Activated T-cell treated with anti-CD3 and anti-CD28 coated beads, Interleukin-2, amount 50 U/mL, for 72 hours (primary cell): ENCODE measurements around the gene PNPLA3. TPM values are rescaled to one million over a fixed set of nuclear protein-coding genes. Genes with fewer than 3 reads are reported as not detected.

ENCODE experiments used
- ATAC-seq, 2 donors: fragments of 150-1000 bp; cut with Tn5 transposase; replicated peaks in 1 of 2; 2 replicates each; pipeline ENCODE4 v1.10.0; 2021; ENCODE audit warnings: moderate library complexity in 2 of 2, mild to moderate bottlenecking in 1 of 2
- DNase-seq, 2 donors: peaks; one replicate each; pipeline ENCODE4 v3.0.0; 2021 to 2022; ENCODE audit warnings: mixed read lengths in 1 of 2
- H3K27ac Mint-ChIP-seq: one replicate; pipeline ENCODE4 v1.8.0; 2022; ENCODE audit warnings: mild to moderate bottlenecking, moderate library complexity, mixed read lengths
- H3K27me3 Mint-ChIP-seq: one replicate; pipeline ENCODE4 v1.8.0; 2022; ENCODE audit warnings: low read depth, mixed read lengths
- H3K36me3 Mint-ChIP-seq, 2 donors: one replicate each; pipeline ENCODE4 v1.8.0; 2022; ENCODE audit warnings: mixed read lengths in 2 of 2, mild to moderate bottlenecking in 1 of 2; ENCODE audit not compliant: insufficient read depth in 2 of 2
- H3K4me1 Mint-ChIP-seq: one replicate; pipeline ENCODE4 v1.8.0; 2022; ENCODE audit warnings: low read depth, mixed read lengths
- H3K4me3 Mint-ChIP-seq, 2 donors: one replicate each; pipeline ENCODE4 v1.8.0; 2022; ENCODE audit warnings: mild to moderate bottlenecking in 2 of 2, mixed read lengths in 2 of 2, moderate library complexity in 2 of 2
- H3K9me3 Mint-ChIP-seq, 2 donors: one replicate each; pipeline ENCODE4 v1.8.0; 2022; ENCODE audit warnings: mixed read lengths in 2 of 2
- total RNA-seq, 2 donors: library from RNA; stranded (reverse); gene quantifications; one replicate each; pipeline ENCODE4 v1.2.3, GENCODE V29; 2022

The PNPLA3 gene, protein sequence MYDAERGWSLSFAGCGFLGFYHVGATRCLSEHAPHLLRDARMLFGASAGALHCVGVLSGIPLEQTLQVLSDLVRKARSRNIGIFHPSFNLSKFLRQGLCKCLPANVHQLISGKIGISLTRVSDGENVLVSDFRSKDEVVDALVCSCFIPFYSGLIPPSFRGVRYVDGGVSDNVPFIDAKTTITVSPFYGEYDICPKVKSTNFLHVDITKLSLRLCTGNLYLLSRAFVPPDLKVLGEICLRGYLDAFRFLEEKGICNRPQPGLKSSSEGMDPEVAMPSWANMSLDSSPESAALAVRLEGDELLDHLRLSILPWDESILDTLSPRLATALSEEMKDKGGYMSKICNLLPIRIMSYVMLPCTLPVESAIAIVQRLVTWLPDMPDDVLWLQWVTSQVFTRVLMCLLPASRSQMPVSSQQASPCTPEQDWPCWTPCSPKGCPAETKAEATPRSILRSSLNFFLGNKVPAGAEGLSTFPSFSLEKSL
- under 1 TPM; 0.25 to 0.60 TPM for total RNA-seq

DNA sequence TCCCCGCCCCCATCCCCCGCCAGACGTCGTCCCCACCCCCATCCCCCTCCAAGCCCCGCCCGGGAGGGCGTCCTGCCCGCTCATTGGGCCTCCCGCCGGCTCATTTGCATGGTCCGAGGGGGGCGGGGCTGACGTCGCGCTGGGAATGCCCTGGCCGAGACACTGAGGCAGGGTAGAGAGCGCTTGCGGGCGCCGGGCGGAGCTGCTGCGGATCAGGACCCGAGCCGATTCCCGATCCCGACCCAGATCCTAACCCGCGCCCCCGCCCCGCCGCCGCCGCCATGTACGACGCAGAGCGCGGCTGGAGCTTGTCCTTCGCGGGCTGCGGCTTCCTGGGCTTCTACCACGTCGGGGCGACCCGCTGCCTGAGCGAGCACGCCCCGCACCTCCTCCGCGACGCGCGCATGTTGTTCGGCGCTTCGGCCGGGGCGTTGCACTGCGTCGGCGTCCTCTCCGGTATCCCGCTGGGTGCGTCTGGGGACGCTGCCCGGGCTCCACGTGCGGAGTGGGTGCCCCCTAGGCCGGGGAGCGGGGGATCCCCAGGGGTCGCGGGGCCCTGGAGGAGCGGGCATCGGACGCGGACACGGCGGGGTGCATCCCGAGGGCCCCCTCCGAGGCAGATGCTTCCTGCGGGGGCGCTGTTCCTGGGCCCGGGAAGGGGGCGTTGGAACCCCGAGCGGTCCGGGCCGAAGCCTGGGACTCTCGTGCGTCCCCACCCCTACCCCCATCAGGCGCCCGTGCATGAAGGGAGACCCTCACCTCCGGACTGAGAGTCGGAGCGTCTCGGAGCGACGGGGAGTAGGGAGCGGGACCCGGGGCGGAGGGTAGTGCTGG lies at the start of gene PNPLA3:
PNPLA3 (plus strand) TSS at position 175 of the 834 bp plus-strand sequence; CDS start at position 282, 107 bp downstream.
- DNase-seq, result peak; percentile 86 to 88
- peaks cover 4% of the 10 kb centered on the region for H3K4me1 Mint-ChIP-seq
- peak within 1 kb of the TSS; percentile 85 to 87 for H3K4me3 Mint-ChIP-seq
- H3K27ac Mint-ChIP-seq, result no peak within 1 kb of the TSS
- ATAC-seq, result peak; percentile 93 to 94
- H3K36me3 Mint-ChIP-seq, result peaks cover 0 to 3% of the 10 kb centered on the region in 2 donors
- peaks cover 16% of the 10 kb centered on the region for H3K27me3 Mint-ChIP-seq
- H3K9me3 Mint-ChIP-seq, result no peaks in the 10 kb centered on the region

DNA sequence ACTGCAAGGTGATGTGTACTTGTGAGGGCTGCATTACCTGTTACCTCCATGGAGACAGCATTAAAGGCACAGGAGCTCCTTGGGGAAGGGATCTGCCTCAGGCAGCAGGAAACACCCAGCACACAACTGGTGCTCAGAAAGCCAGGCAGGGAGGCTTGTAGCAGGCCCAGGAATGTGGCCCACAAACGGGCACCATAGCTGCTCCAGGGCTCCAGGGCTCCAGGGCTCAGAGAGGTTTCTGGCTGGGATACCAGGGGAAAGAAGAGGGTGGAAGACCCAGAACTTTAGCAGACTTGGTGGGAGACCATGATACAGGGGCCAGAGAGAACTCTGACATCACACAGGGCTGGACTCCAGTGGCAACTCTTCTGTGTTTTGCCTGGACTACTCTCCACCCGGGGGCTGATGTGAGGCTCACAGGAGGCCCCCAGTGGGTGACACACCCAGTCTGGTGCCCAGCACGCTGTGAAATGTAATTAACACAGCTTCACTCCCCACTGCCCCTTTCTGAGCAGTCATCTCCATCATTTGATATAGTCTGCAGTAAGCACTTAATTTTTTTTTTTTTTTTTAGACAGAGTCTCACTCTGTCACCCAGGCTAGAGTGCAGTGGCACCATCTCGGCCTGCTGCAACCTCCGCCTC lies 46.6 kb upstream of the PNPLA3 start:
- Mint-ChIP-seq H3K4me3 (no peak overlapping the region), H3K9me3 (no peaks in the 10 kb centered on the region), H3K27ac (no peak overlapping the region), H3K4me1 (no peaks in the 10 kb centered on the region), H3K27me3 (peaks cover 35% of the 10 kb centered on the region), H3K36me3 (peaks cover 0 to 2% of the 10 kb centered on the region in 2 donors)
- DNase-seq (no peak), ATAC-seq (no peak)

DNA sequence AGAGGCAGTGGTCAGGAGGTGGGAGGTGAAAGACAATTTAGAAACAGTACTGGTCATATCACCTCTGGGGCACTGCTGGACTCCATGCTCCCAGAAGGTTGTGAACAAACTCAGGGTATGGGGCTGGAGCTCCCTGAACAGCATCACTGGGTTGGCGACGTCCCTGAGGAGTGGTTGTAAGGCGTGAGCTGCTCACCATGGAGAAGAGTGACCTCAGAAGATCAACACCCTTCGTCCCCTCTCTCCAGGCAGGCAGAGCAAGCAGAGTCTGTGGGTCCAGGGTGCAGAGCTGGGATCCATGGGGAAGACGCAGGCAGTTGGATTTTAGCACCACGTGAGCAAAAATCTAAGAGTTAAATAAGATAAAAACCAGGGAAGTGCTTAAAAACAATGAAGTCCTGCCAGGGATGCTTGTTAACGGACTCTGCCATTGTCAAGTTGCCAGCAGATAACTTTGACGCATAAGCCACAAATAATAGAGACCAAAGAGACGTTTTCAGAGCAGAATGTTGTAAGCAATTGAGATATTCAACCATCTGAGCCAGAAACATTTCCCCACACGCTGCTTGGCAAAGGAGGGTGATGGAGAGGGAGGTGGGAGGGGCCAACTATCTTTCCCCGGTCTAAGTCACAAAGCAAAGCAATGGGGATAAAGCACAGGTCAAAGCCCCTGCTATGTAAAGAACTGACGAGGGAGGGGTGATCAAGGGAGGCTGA lies 45.4 kb upstream of the PNPLA3 start:
- DNase-seq (no peak), ATAC-seq (no peak)
- H3K4me3 Mint-ChIP-seq, result no peak overlapping the region
- no peak overlapping the region for H3K27ac Mint-ChIP-seq
- H3K27me3 Mint-ChIP-seq, result peaks cover 34% of the 10 kb centered on the region
- H3K36me3 Mint-ChIP-seq, result no peaks in the 10 kb centered on the region
- H3K9me3 Mint-ChIP-seq, result no peaks in the 10 kb centered on the region
- H3K4me1 Mint-ChIP-seq, result no peaks in the 10 kb centered on the region

DNA sequence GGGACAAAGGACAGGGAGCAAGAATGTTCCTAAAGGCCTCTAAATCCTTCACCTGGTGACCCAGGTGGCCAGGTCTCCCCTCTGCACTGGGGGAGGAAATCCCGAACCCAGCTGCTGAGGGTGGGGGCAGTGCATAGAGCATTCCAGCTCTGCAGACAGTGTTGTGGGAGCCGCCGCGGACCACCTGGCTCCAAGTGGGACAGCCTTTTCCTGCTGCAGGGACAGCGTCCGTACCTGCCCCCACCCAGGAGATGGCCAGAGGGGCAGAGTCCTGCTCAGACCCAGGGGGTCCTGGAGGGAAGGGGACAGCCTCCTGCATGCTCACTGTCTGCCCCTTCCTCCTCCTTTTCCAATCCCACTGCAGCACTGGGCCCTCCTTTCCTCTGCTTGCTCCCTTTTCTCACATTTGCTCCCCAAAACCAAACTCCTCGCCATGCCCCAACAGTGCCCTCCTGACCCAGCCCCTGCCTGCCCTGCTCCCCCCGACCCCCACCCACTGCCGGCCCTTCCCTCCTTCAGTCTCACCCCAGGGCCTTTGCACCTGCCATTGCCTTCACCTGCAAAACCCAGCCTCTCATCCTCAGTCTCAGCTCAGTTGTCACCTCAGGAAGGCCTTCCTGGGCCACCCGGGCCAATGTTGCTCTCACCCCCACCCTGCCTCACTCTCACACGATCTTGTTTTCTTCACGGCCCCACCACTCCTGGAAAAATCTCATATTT lies 44.6 kb upstream of the PNPLA3 start:
- DNase-seq (no peak), ATAC-seq (no peak)
- H3K27me3 Mint-ChIP-seq, result peaks cover 26% of the 10 kb centered on the region
- no peaks in the 10 kb centered on the region for H3K9me3 Mint-ChIP-seq
- H3K27ac Mint-ChIP-seq, result no peak overlapping the region
- H3K4me3 Mint-ChIP-seq, result no peak overlapping the region
- H3K36me3 Mint-ChIP-seq, result no peaks in the 10 kb centered on the region
- H3K4me1 Mint-ChIP-seq, result no peaks in the 10 kb centered on the region

DNA sequence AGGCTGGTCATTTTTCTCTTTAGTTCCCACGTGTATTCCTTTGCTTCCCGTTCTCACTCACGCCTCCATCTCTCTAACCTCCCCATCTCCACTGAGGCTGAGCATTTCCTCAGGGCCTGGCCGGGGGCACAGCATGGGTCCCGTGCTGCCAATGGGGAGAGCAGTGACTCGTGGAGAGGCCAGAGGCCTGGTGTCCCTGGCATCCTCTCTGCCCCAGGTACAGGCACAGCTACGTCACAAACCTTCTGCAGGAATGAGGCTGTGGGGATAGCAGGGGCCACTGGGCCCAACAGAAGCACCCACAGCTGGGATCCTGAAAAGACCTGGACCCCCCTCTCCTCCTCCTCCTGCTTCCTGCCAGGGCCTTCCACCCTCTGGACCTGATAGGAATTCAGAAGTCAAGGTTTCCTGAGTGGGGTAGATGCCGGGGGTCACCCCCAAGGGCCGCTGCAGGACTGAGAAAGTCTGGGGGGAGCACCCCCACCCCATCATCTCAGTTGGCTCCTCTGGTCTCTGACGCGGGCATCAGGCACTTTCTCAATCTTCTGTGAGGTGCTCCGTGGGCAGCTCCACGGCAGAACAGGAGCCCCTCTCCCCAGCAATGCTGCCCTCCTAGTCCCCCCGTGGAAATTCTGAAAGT lies 43.6 kb upstream of the PNPLA3 start:
- Mint-ChIP-seq H3K27me3 (peaks cover 19% of the 10 kb centered on the region), H3K4me3 (no peak overlapping the region), H3K36me3 (no peaks in the 10 kb centered on the region), H3K27ac (no peak overlapping the region), H3K4me1 (no peaks in the 10 kb centered on the region), H3K9me3 (no peaks in the 10 kb centered on the region)
- ATAC-seq (no peak), DNase-seq (no peak)

DNA sequence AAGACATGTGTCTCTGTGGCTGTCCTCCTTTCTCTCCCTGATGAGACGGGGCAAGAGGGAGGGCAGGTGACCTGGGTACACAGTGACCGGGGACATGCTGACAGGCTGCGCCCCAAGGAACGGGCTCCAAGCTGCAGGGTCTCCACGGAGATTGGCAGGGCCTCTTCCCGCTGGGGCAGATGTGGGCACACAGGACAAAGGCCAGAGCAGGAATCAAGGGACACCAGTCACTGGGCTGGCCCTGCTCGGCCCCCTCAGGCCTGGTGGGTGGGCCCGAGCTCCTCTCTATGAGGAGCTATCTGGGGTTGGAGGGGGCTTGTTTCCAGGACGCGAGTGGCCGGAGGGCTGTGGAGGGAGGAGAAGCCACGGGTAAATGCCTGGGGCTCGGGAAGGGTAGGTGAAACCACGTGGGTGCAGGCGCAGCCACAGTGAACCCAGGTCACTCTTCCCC lies 43.0 kb upstream of the PNPLA3 start:
- peaks cover 17% of the 10 kb centered on the region for H3K27me3 Mint-ChIP-seq
- H3K36me3 Mint-ChIP-seq, result no peaks in the 10 kb centered on the region
- H3K4me3 Mint-ChIP-seq, result no peak overlapping the region
- no peak overlapping the region for H3K27ac Mint-ChIP-seq
- H3K9me3 Mint-ChIP-seq, result no peaks in the 10 kb centered on the region
- DNase-seq (no peak), ATAC-seq (no peak)
- no peaks in the 10 kb centered on the region for H3K4me1 Mint-ChIP-seq

DNA sequence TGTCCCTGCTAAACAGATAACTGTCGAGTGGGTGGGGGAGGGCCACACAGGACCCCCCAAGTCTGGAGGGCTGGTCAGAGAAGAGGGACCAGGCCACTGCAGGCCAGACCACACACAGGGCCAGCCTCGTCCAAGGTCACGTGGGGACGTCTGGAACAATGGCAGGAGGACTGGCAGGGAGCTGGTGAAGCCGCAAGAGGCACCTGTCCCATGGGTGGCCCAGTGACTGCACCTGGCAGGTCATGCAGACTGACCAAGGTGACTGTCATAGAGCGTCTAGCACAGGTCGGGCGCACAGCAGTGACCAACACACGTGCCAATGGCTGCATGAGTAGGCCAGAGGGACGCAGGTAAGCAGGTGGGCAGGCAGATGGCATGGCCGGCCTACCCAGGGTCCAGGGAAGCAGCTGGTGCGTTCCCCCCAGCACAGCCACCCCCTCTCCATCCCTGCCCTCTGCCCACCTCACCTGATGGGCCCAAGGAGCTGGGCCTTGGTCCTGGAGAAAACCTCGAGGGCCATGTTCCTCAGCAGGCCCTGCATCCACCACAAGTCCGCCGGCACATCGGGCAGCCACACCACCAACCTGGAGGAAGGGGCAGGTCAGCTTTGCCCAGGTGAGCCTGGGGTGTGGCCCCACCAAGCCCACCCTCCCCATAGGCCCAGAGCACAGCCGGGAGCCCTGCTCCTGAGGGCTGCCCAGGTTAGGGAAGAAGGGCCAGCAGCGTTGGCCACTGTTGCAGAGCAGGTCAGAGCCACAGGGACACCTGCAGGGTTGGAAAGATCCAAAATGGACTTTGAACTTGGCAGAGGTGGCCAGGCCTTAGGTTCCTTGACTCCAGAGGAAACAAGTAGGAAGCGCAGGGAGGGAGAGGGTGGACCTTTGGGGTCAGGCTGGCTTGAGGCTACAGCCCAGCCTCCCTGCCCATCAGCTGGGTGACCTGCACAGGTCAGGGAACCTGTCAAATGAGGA lies 42.2 kb upstream of the PNPLA3 start:
- Mint-ChIP-seq H3K4me3 (no peak overlapping the region), H3K27me3 (peaks cover 13% of the 10 kb centered on the region), H3K4me1 (no peaks in the 10 kb centered on the region), H3K27ac (no peak overlapping the region), H3K9me3 (no peaks in the 10 kb centered on the region), H3K36me3 (no peaks in the 10 kb centered on the region)
- DNase-seq (no peak), ATAC-seq (no peak)

DNA sequence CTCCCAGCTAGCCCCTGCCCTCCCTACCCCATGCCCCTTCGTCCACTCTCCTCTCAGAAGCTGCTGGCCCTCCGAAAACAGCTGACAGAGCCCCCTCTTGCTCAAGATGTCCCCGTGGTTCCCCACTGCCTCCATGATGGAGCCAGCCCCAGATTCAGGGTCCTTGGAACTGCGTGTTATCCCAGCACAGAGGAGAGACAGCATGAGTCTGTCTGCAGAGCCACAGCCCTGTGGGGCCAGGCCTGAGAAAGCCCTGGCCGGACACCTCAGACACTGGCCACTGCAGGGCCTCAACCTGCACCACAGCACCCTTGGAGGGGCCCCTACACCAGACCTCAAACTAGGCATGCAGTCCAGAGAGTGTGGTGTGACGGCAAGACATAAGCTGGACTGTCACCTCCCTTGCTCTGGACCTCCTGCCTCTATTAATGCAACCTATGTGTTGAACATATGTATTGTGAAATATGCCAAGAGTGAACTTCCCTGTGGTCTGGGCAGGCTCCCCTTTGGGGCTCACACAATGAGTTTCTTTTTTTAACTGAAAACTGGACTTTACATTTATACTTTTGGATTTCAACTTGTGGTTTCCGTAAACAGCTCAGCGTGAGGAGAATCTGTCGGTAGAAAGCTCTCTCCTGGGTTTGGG lies 41.4 kb upstream of the PNPLA3 start:
- Mint-ChIP-seq H3K27me3 (peaks cover 11% of the 10 kb centered on the region), H3K27ac (no peak overlapping the region), H3K4me3 (no peak overlapping the region), H3K9me3 (no peaks in the 10 kb centered on the region), H3K4me1 (no peaks in the 10 kb centered on the region), H3K36me3 (no peaks in the 10 kb centered on the region)
- ATAC-seq (no peak), DNase-seq (no peak)

DNA sequence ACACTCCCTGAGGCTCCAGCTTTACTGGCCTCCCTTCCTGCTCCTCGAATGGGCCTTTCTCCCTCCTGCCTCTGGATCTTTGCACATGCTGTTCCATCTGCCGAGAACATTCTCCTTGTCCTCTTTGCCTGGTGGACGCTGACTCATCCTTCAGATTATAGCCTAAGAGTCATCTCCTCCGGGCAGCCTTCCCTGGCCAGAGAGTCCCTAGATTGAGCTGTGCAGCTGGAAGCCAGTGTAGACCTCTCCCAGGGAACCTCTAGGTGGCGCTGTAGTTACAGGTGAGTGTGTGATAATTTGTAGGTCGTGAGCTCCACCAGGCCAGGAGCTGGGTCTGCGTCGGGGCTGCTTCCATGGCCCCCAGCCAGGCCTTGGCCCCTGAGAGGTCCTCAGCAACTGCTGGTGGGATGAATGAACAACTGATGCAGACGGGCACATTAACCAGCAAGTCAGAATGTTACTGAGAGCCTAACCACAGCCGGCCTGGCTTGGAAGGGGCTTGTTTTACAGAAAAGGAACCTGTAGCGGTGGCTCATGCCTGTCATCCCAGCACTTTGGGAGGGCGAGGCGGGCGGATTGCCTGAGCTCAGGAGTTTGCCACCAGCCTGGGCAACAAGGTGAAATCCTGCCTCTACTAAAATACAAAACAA lies 40.5 kb upstream of the PNPLA3 start:
- H3K4me3 Mint-ChIP-seq, result no peak overlapping the region
- H3K36me3 Mint-ChIP-seq, result no peaks in the 10 kb centered on the region
- H3K9me3 Mint-ChIP-seq, result no peaks in the 10 kb centered on the region
- H3K27me3 Mint-ChIP-seq, result peaks cover 17% of the 10 kb centered on the region
- no peaks in the 10 kb centered on the region for H3K4me1 Mint-ChIP-seq
- DNase-seq (peak; percentile 64 to 74), ATAC-seq (peak; percentile 81 to 87)
- H3K27ac Mint-ChIP-seq, result no peak overlapping the region

DNA sequence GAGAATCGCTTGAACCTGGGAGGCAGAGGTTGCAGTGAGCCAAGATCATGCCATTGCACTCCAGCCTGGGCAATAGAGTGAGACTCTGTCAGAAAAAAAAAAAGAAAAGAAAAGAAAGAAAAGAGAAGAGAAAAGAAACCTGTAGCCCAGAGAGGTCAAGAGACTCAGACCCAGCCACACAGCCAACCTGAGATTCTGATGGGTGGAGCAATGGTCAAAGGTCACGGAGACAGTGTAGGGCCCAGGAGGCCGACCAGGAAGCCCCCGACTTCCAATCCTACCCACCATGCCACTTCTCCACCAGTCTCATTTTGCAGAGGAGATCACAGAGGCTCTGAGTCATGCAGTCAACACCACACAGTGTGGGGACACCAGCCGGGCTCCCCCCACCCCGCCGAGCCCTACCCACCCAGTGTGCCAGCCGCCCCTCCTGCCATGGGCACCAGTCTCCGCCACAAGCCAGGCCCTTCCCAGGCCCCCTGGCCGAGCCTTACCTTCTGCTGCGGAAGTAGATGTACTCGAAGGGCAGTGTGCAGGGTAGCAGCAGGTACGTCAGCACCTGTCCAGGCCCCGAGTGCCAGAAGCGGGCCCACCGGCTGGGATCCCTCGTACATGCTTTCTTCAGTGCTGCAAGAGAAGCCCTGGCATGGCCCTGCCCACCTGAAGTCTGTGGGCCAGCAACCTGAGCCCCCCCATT lies 39.7 kb upstream of the PNPLA3 start:
- Mint-ChIP-seq H3K27ac (no peak overlapping the region), H3K27me3 (peaks cover 24% of the 10 kb centered on the region), H3K36me3 (no peaks in the 10 kb centered on the region), H3K9me3 (no peaks in the 10 kb centered on the region), H3K4me1 (no peaks in the 10 kb centered on the region), H3K4me3 (no peak overlapping the region)
- DNase-seq (no peak), ATAC-seq (no peak)
